WTC11 (cell line): ENCODE data around the gene CELA2A. TPM values are rescaled to one million over a fixed set of nuclear protein-coding genes. Genes with fewer than 3 reads are reported as not detected.

Source experiments
- ATAC-seq: fragments of 200-7000 bp; cut with Tn5 transposase; 2 replicates; pipeline ENCODE4 v1.10.0; 2021; ENCODE audit warnings: mild to moderate bottlenecking, moderate library complexity
- CTCF ChIA-PET: fragments of 300-600 bp; sonication (Branson Sonifier 250); formaldehyde crosslinking; loops from one replicate; lab custom pipeline; 2021; ENCODE audit warnings: antibody characterized with exemption; lab: Charles Lee
- POLR2A ChIA-PET: fragments of 350-600 bp; sonication (Branson Sonifier 250); formaldehyde crosslinking; loops from one replicate; lab custom pipeline; 2021; ENCODE audit warnings: antibody characterized with exemption; lab: Charles Lee
- DNase-seq: peaks from one replicate; pipeline ENCODE4 v3.0.0; 2021; ENCODE audit warnings: low spot score
- H3K27ac Mint-ChIP-seq: 2 replicates; pipeline ENCODE4 v1.8.0; 2021; ENCODE audit warnings: mixed read lengths
- H3K27me3 Mint-ChIP-seq: 2 replicates; pipeline ENCODE4 v1.8.0; 2021; ENCODE audit warnings: low read depth, mild to moderate bottlenecking, moderate library complexity, mixed read lengths
- H3K36me3 Mint-ChIP-seq: 2 replicates; pipeline ENCODE4 v1.8.0; 2021; ENCODE audit warnings: mixed read lengths
- H3K4me1 Mint-ChIP-seq: 2 replicates; pipeline ENCODE4 v1.8.0; 2022; ENCODE audit warnings: mixed read lengths
- H3K4me3 Mint-ChIP-seq: 2 replicates; pipeline ENCODE4 v1.8.0; 2021; ENCODE audit warnings: mild to moderate bottlenecking, moderate library complexity, mixed read lengths
- H3K9me3 Mint-ChIP-seq: 2 replicates; pipeline ENCODE4 v1.8.0; 2021; ENCODE audit warnings: mixed read lengths
- ATF1 ChIP-seq: sonication (generic); formaldehyde crosslinking; IDR thresholded peaks from 2 replicates; pipeline ENCODE4 v1.8.1; 2023; ENCODE audit warnings: mild to moderate bottlenecking, moderate library complexity, missing genetic modification reagents
- ATF2 ChIP-seq: sonication (generic); formaldehyde crosslinking; IDR thresholded peaks from 2 replicates; pipeline ENCODE4 v1.8.1; 2022; ENCODE audit warnings: low read depth, missing genetic modification reagents, borderline replicate concordance
- CREM ChIP-seq: sonication (generic); formaldehyde crosslinking; IDR thresholded peaks from 2 replicates; pipeline ENCODE4 v1.8.1; 2022; ENCODE audit warnings: mild to moderate bottlenecking, missing genetic modification reagents, moderate library complexity
- E2F4 ChIP-seq: sonication (generic); formaldehyde crosslinking; IDR thresholded peaks from 2 replicates; pipeline ENCODE4 v1.8.1; 2022; ENCODE audit warnings: low read depth, mild to moderate bottlenecking, moderate library complexity, missing genetic modification reagents, borderline replicate concordance
- E2F5 ChIP-seq: sonication (generic); formaldehyde crosslinking; IDR thresholded peaks from 2 replicates; pipeline ENCODE4 v1.8.1; 2022; ENCODE audit warnings: mild to moderate bottlenecking, moderate library complexity, missing genetic modification reagents
- GABPB1 ChIP-seq: sonication (generic); formaldehyde crosslinking; IDR thresholded peaks from 2 replicates; pipeline ENCODE4 v1.8.1; 2023; ENCODE audit warnings: mild to moderate bottlenecking, missing genetic modification reagents
- IRF1 ChIP-seq: sonication (generic); formaldehyde crosslinking; IDR thresholded peaks from 2 replicates; pipeline ENCODE4 v1.8.0; 2023; ENCODE audit warnings: missing genetic modification reagents
- JUN ChIP-seq: sonication (generic); formaldehyde crosslinking; IDR thresholded peaks from 2 replicates; pipeline ENCODE4 v1.8.0; 2023; ENCODE audit warnings: mild to moderate bottlenecking, missing genetic modification reagents
- KAT7 ChIP-seq: sonication (generic); formaldehyde crosslinking; IDR thresholded peaks from 2 replicates; pipeline ENCODE4 v1.8.1; 2023; ENCODE audit warnings: missing genetic modification reagents, mild to moderate bottlenecking, borderline replicate concordance
- MYBL2 ChIP-seq: sonication (generic); formaldehyde crosslinking; IDR thresholded peaks from 2 replicates; pipeline ENCODE4 v1.8.1; 2023; ENCODE audit warnings: mild to moderate bottlenecking, moderate library complexity, missing genetic modification reagents
- NFE2L1 ChIP-seq: sonication (generic); formaldehyde crosslinking; IDR thresholded peaks from 2 replicates; pipeline ENCODE4 v1.8.1; 2023; ENCODE audit warnings: missing genetic modification reagents
- NFYB ChIP-seq: sonication (generic); formaldehyde crosslinking; conservative IDR thresholded peaks from 2 replicates; pipeline ENCODE4 v1.8.0; 2022; ENCODE audit warnings: low read depth, missing genetic modification reagents
- TCF7 ChIP-seq: sonication (generic); formaldehyde crosslinking; IDR thresholded peaks from 2 replicates; pipeline ENCODE4 v1.8.0; 2022; ENCODE audit warnings: mild to moderate bottlenecking, low read depth, missing genetic modification reagents, moderate library complexity
- ZBTB21 ChIP-seq: sonication (generic); formaldehyde crosslinking; IDR thresholded peaks from 2 replicates; pipeline ENCODE4 v1.8.1; 2023; ENCODE audit warnings: mild to moderate bottlenecking, missing genetic modification reagents, borderline replicate concordance
- ZMAT4 ChIP-seq: fragments of 250-450 bp; sonication (Bioruptor Pico); IDR thresholded peaks from 2 replicates; pipeline ENCODE4 v1.9.0; 2021; ENCODE audit warnings: mild to moderate bottlenecking
- ZNF121 ChIP-seq: sonication (generic); formaldehyde crosslinking; IDR thresholded peaks from 2 replicates; pipeline ENCODE4 v1.8.0; 2023; ENCODE audit warnings: missing genetic modification reagents
- ZNF219 ChIP-seq: sonication (generic); formaldehyde crosslinking; IDR thresholded peaks from 2 replicates; pipeline ENCODE4 v1.8.0; 2023; ENCODE audit warnings: missing genetic modification reagents, mild to moderate bottlenecking, borderline replicate concordance
- ZNF423 ChIP-seq: fragments of 250-450 bp; sonication (Bioruptor Pico); IDR thresholded peaks from 2 replicates; pipeline ENCODE4 v2.1.2; 2022; ENCODE audit warnings: mild to moderate bottlenecking, moderate library complexity
- ZNF532 ChIP-seq: fragments of 250-450 bp; sonication (Bioruptor Pico); IDR thresholded peaks from 2 replicates; pipeline ENCODE4 v1.9.0; 2021; ENCODE audit warnings: mild to moderate bottlenecking, borderline replicate concordance
- total RNA-seq: library from RNA; stranded (reverse); gene quantifications from 3 replicates; pipeline ENCODE4 v1.2.3, GENCODE V29; 2021

CELA2A gene
- total RNA-seq, 1 experiment from 2014 or later = 0.83 TPM

GRCh38 chr1:15428815-15429435 is 27.6 kb upstream of the CELA2A start:
- ATAC-seq = no peak
- CTCF ChIA-PET = interaction anchor here (0.8 to 5.3 kb wide), 3 partner anchors 10 to 105 kb away, joined by 3 to 118 read pairs (median 4); no protein-coding TSS in a partner anchor
- H3K27ac Mint-ChIP-seq = no peak overlapping the region
- no peak for DNase-seq
- no peaks in the 10 kb centered on the region for H3K36me3 Mint-ChIP-seq
- H3K4me1 Mint-ChIP-seq = peaks cover 4% of the 10 kb centered on the region; the same call in 1 of the 2 replicates
- POLR2A ChIA-PET = no interaction called here
- no peaks in the 10 kb centered on the region for H3K9me3 Mint-ChIP-seq
- no peaks in the 10 kb centered on the region for H3K27me3 Mint-ChIP-seq
- H3K4me3 Mint-ChIP-seq = no peak overlapping the region
- TF ChIP-seq ZNF121 (CRISPR knock-in tag) (no peak), ATF1 (no peak), ZBTB21 (CRISPR knock-in tag) (no peak), NFE2L1 (CRISPR knock-in tag) (no peak), CREM (CRISPR knock-in tag) (no peak), NFYB (CRISPR knock-in tag) (no peak), ZNF532 (CRISPR knock-in tag) (no peak), ZNF423 (no peak), MYBL2 (no peak)

GRCh38 chr1:15429701-15430149 is 26.8 kb upstream of the CELA2A start:
- H3K9me3 Mint-ChIP-seq = no peaks in the 10 kb centered on the region
- TF ChIP-seq E2F4 (CRISPR knock-in tag) (no peak), JUN (CRISPR knock-in tag) (no peak), ATF2 (CRISPR knock-in tag) (no peak), E2F5 (CRISPR knock-in tag) (no peak), IRF1 (CRISPR knock-in tag) (no peak), GABPB1 (CRISPR knock-in tag) (no peak), TCF7 (no peak), ZMAT4 (CRISPR knock-in tag) (no peak), ZNF532 (CRISPR knock-in tag) (no peak), KAT7 (CRISPR knock-in tag) (no peak), ZNF219 (CRISPR knock-in tag) (no peak), MYBL2 (no peak), ZNF423 (no peak)
- no peak for DNase-seq
- ATAC-seq = no peak
- no peaks in the 10 kb centered on the region for H3K27me3 Mint-ChIP-seq
- H3K36me3 Mint-ChIP-seq = no peaks in the 10 kb centered on the region
- H3K4me1 Mint-ChIP-seq = peaks cover 4% of the 10 kb centered on the region; the same call in 1 of the 2 replicates
- ChIA-PET POLR2A (no interaction called here), CTCF (interaction anchor here (0.8 to 5.3 kb wide), 2 partner anchors 78 to 106 kb away, joined by 3 to 118 read pairs; no protein-coding TSS in a partner anchor)
- no peak overlapping the region for H3K27ac Mint-ChIP-seq
- no peak overlapping the region for H3K4me3 Mint-ChIP-seq
